Liver (tissue), 9 donors: ENCODE data around the gene TNFRSF21. TPM values are rescaled to one million over a fixed set of nuclear protein-coding genes. Genes with fewer than 3 reads are reported as not detected.

Experiments used
- DNase-seq: peaks from one replicate; pipeline ENCODE4 v3.0.0-alpha.2; 2017; ENCODE audit warnings: low spot score
- H3K27ac ChIP-seq, 2 donors: one replicate each; pipeline ENCODE4 v1.7.0; 2013; ENCODE audit warnings: inconsistent platforms in 2 of 2, low read length in 2 of 2, control low read depth in 1 of 2, low read depth in 1 of 2, mild to moderate bottlenecking in 1 of 2
- H3K27me3 ChIP-seq, 4 donors: one replicate each; pipeline versions ENCODE4 v1.6.1 to v1.7.0; 2013; ENCODE audit warnings: low read length in 3 of 4, inconsistent platforms in 1 of 4, mild to moderate bottlenecking in 1 of 4, moderate library complexity in 1 of 4; ENCODE audit not compliant: control insufficient read depth in 4 of 4, insufficient read depth in 4 of 4
- H3K36me3 ChIP-seq, 4 donors: one replicate each; pipeline versions ENCODE4 v1.6.1 to v1.7.0; 2013; ENCODE audit warnings: low read length in 3 of 4, mild to moderate bottlenecking in 3 of 4, low read depth in 1 of 4, moderate library complexity in 1 of 4; ENCODE audit not compliant: control insufficient read depth in 4 of 4, insufficient read depth in 3 of 4
- H3K4me1 ChIP-seq, 4 donors: one replicate each; pipeline versions ENCODE4 v1.6.1 to v1.7.0; 2013; ENCODE audit warnings: low read length in 3 of 4, mild to moderate bottlenecking in 3 of 4, moderate library complexity in 1 of 4; ENCODE audit not compliant: control insufficient read depth in 4 of 4, insufficient read depth in 4 of 4
- H3K4me3 ChIP-seq, 3 donors: one replicate each; pipeline versions ENCODE4 v1.6.1 to v1.7.0; 2013; ENCODE audit warnings: low read length in 3 of 3, control low read depth in 1 of 3, low read depth in 1 of 3, mild to moderate bottlenecking in 1 of 3
- H3K9ac ChIP-seq, 2 donors: one replicate each; pipeline ENCODE4 v1.7.0; 2013; ENCODE audit warnings: low read length in 2 of 2, mild to moderate bottlenecking in 2 of 2, moderate library complexity in 2 of 2, control low read depth in 1 of 2, low read depth in 1 of 2
- H3K9me3 ChIP-seq, 4 donors: one replicate each; pipeline versions ENCODE4 v1.6.1 to v1.7.0; 2013; ENCODE audit warnings: low read length in 3 of 4; ENCODE audit not compliant: control insufficient read depth in 4 of 4
- ATF3 ChIP-seq: IDR thresholded peaks from 2 replicates; pipeline ENCODE4 v1.6.1; 2016; ENCODE audit warnings: antibody characterized with exemption
- EGR1 ChIP-seq, 2 donors: IDR thresholded peaks; 2 replicates each; pipeline ENCODE4 v1.6.1; 2016 to 2018; ENCODE audit warnings: antibody characterized with exemption in 2 of 2, low read depth in 2 of 2
- FOXA1 ChIP-seq: IDR thresholded peaks from 2 replicates; pipeline ENCODE4 v1.6.1; 2016; ENCODE audit warnings: antibody characterized with exemption
- HNF4A ChIP-seq, 2 donors: conservative IDR thresholded peaks; 2 replicates each; pipeline ENCODE4 v1.6.1; 2016; ENCODE audit warnings: antibody characterized with exemption in 2 of 2, mild to moderate bottlenecking in 2 of 2
- MAX ChIP-seq: IDR thresholded peaks from 2 replicates; pipeline ENCODE4 v1.6.1; 2016; ENCODE audit warnings: antibody characterized with exemption
- REST ChIP-seq: IDR thresholded peaks from 2 replicates; pipeline ENCODE4 v1.6.1; 2016; ENCODE audit warnings: antibody characterized with exemption, mild to moderate bottlenecking
- TAF1 ChIP-seq: conservative IDR thresholded peaks from 2 replicates; pipeline ENCODE4 v1.6.1; 2016; ENCODE audit warnings: antibody characterized with exemption, mild to moderate bottlenecking
- YY1 ChIP-seq: IDR thresholded peaks from 2 replicates; pipeline ENCODE4 v1.6.1; 2016; ENCODE audit warnings: antibody characterized with exemption, mild to moderate bottlenecking
- whole genome bisulfite sequencing: extraction: QIAGEN DNeasy Blood & Tissue Kit; methylation state at CpG from one replicate; pipeline ENCODE4 v1.1.7; 2013; 5-methylcytosine and 5-hydroxymethylcytosine counted together
- polyA plus RNA-seq, 2 donors: library from polyadenylated mRNA; stranded (reverse) in 1 of 2; unstranded in 1 of 2; fragments of 200-250 nt in 1 of 2; fragments of >200 nt in 1 of 2; fragmentation: Nextera tagmentation in 1 of 2; extraction: Ambion mirVana in 1 of 2; gene quantifications; one replicate each; pipeline versions ENCODE4 v1.2.1 to v1.2.3, GENCODE V29; 2013 to 2015
- total RNA-seq, 2 donors: library from RNA; depleted of rRNA; stranded (reverse); fragments of >200 nt; gene quantifications; one replicate each; pipeline ENCODE4 v1.2.3, GENCODE V29; 2014
- donor health status: healthy.
- donor health status: healthy.
- donor health status: healthy.
- donor health status: healthy.
- donor health status: healthy.

The TNFRSF21 gene
- total and polyA plus RNA-seq, 4 donors, result 2.1 to 3.2 (median 2.9) TPM

GRCh38 chr6:47235964-47236760 is 73.5 kb downstream of the TNFRSF21 start:
- Histone ChIP-seq H3K27ac (no peak overlapping the region), H3K9ac (no peak overlapping the region), H3K4me1 (peaks cover 0 to 4% (median 0%) of the 10 kb centered on the region in 4 donors), H3K36me3 (no peaks in the 10 kb centered on the region), H3K4me3 (no peak overlapping the region), H3K9me3 (no peaks in the 10 kb centered on the region), H3K27me3 (no peaks in the 10 kb centered on the region)
- no peak for TF ChIP-seq MAX
- TF ChIP-seq TAF1, result no peak
- TF ChIP-seq ATF3, result no peak
- TF ChIP-seq REST, result no peak
- no peak for TF ChIP-seq FOXA1
- TF ChIP-seq HNF4A (conservative IDR thresholded peaks at IDR 0.05), result no peak
- DNase-seq, result no peak
- 77% methylated on average over 8 of the region's 8 CpGs for WGBS

- TF ChIP-seq EGR1 (IDR thresholded peaks at IDR 0.05; ENCODE audit: low read depth in 2 of 2) (no peak), YY1 (no peak)
- no peak overlapping the region for H3K9ac ChIP-seq
- peaks cover 0 to 4% (median 0%) of the 10 kb centered on the region in 4 donors for H3K4me1 ChIP-seq
- WGBS, result 86% methylated on average over 1 of the region's 1 CpG
- no peaks in the 10 kb centered on the region for H3K9me3 ChIP-seq
- no peak overlapping the region for H3K4me3 ChIP-seq
- no peaks in the 10 kb centered on the region for H3K36me3 ChIP-seq
- no peak for DNase-seq
- no peaks in the 10 kb centered on the region for H3K27me3 ChIP-seq
- no peak overlapping the region for H3K27ac ChIP-seq
These were observed 74.3 kb downstream of the TNFRSF21 start for GRCh38 chr6:47235421-47235820.

- H3K27ac ChIP-seq, result no peak overlapping the region
- TF ChIP-seq ATF3, result no peak
- 93% methylated on average over 30 of the region's 30 CpGs for WGBS
These were observed 75.3 kb downstream of the TNFRSF21 start for GRCh38 chr6:47234266-47234933.

More at GRCh38 chr6:47234266-47234933, 75.3 kb downstream of the TNFRSF21 start:
- Histone ChIP-seq H3K4me3 (no peak overlapping the region), H3K27me3 (no peaks in the 10 kb centered on the region), H3K4me1 (peaks cover 0 to 4% (median 0%) of the 10 kb centered on the region in 4 donors), H3K9me3 (no peaks in the 10 kb centered on the region), H3K9ac (no peak overlapping the region), H3K36me3 (no peaks in the 10 kb centered on the region)
- no peak for DNase-seq
